ENCODE measurements around the gene PLAC8. TPM values are rescaled to one million over a fixed set of nuclear protein-coding genes. Genes with fewer than 3 reads are reported as not detected.
"Not testable (repeated sequence)": the region's sequence is repeated elsewhere in the genome, so short reads cannot be mapped to it uniquely, and the experiment has no call there.

PLAC8 gene
- polyA plus RNA-seq, 6 donors from 2014 or later, result 826 to 1,431 (median 949) TPM

GRCh38 chr4:83110223-83110945 is 4.1 kb downstream of the PLAC8 start:
- DNase-seq (peak; percentile 94), ATAC-seq (ENCODE audit: low read depth in 2 of 2) (peak; percentile 82 to 83)
- Mint-ChIP-seq H3K36me3 (peaks cover 9 to 12% of the 10 kb centered on the region in 2 donors), H3K4me1 (peaks cover 33 to 49% (median 37%) of the 10 kb centered on the region in 3 donors), H3K27ac (peak overlapping the region; percentile 87 to 99 (median 98)), H3K27me3 (no peaks in the 10 kb centered on the region), H3K4me3 (peak overlapping the region; percentile 88 to 99 (median 95)), H3K9me3 (no peaks in the 10 kb centered on the region)

- H3K4me3 Mint-ChIP-seq, result peak overlapping the region; percentile 88 to 99 (median 95)
- peak overlapping the region; percentile 87 to 99 (median 98) for H3K27ac Mint-ChIP-seq
- H3K36me3 Mint-ChIP-seq, result peaks cover 17 to 19% of the 10 kb centered on the region in 2 donors
- peaks cover 35 to 50% (median 37%) of the 10 kb centered on the region in 3 donors for H3K4me1 Mint-ChIP-seq
- peak; percentile 29 to 40 for ATAC-seq (ENCODE audit: low read depth in 2 of 2)
- no peaks in the 10 kb centered on the region for H3K9me3 Mint-ChIP-seq
- DNase-seq, result peak; percentile 64
- no peaks in the 10 kb centered on the region for H3K27me3 Mint-ChIP-seq
These were observed 4.9 kb downstream of the PLAC8 start for GRCh38 chr4:83109480-83110222.

- Mint-ChIP-seq H3K9me3 (no peaks in the 10 kb centered on the region), H3K4me3 (peak overlapping the region; percentile 88 to 99 (median 95)), H3K36me3 (peaks cover 14 to 18% of the 10 kb centered on the region in 2 donors), H3K4me1 (peaks cover 35 to 57% (median 40%) of the 10 kb centered on the region in 3 donors), H3K27me3 (no peaks in the 10 kb centered on the region), H3K27ac (peak overlapping the region; percentile 87 to 98 (median 94))
- ATAC-seq (ENCODE audit: low read depth in 2 of 2) (no peak), DNase-seq (no peak)
These were observed 6.2 kb downstream of the PLAC8 start for GRCh38 chr4:83108101-83108861.

GRCh38 chr4:83107631-83108030 is 6.9 kb downstream of the PLAC8 start:
- no peaks in the 10 kb centered on the region for H3K9me3 Mint-ChIP-seq
- H3K36me3 Mint-ChIP-seq, result peaks cover 13 to 16% of the 10 kb centered on the region in 2 donors
- H3K4me3 Mint-ChIP-seq, result peak overlapping the region in 7 of 8 donors; percentile 22 to 91 (median 49)
- ATAC-seq (ENCODE audit: low read depth in 2 of 2), result no peak
- H3K27me3 Mint-ChIP-seq, result no peaks in the 10 kb centered on the region
- no peak for DNase-seq
- H3K4me1 Mint-ChIP-seq, result peaks cover 35 to 60% (median 42%) of the 10 kb centered on the region in 3 donors
- peak overlapping the region in 3 of 6 donors; percentile 37 to 87 (median 70) for H3K27ac Mint-ChIP-seq

- Mint-ChIP-seq H3K4me1 (peaks cover 40 to 70% (median 60%) of the 10 kb centered on the region in 3 donors), H3K27ac (peak overlapping the region in 5 of 6 donors; percentile 22 to 86 (median 71))
These were observed 9.5 kb downstream of the PLAC8 start for GRCh38 chr4:83104991-83105390.

GRCh38 chr4:83096397-83096796 is 18.1 kb downstream of the PLAC8 start:
- DNase-seq (no peak), ATAC-seq (ENCODE audit: low read depth in 2 of 2) (no peak)
- H3K4me3 Mint-ChIP-seq, result no peak overlapping the region
- peaks cover 29 to 54% of the 10 kb centered on the region in 2 donors for H3K36me3 Mint-ChIP-seq
- no peaks in the 10 kb centered on the region for H3K9me3 Mint-ChIP-seq
- H3K4me1 Mint-ChIP-seq, result peaks cover 34 to 57% (median 46%) of the 10 kb centered on the region in 3 donors
- H3K27me3 Mint-ChIP-seq, result no peaks in the 10 kb centered on the region
- H3K27ac Mint-ChIP-seq, result peak overlapping the region in 2 of 6 donors; percentile 47 to 66

More at GRCh38 chr4:83104991-83105390, 9.5 kb downstream of the PLAC8 start:
- Mint-ChIP-seq H3K36me3 (peaks cover 29 to 30% of the 10 kb centered on the region in 2 donors), H3K27me3 (no peaks in the 10 kb centered on the region), H3K9me3 (no peaks in the 10 kb centered on the region), H3K4me3 (peak overlapping the region in 4 of 8 donors; percentile 9 to 36 (median 34))
- no peak for ATAC-seq (ENCODE audit: low read depth in 2 of 2)
- no peak for DNase-seq

GRCh38 chr4:83093060-83093640 is 21.4 kb downstream of the PLAC8 start:
- DNase-seq (no peak), ATAC-seq (ENCODE audit: low read depth in 2 of 2) (no peak)
- peaks cover 37 to 63% of the 10 kb centered on the region in 2 donors for H3K36me3 Mint-ChIP-seq
- peak overlapping the region; percentile 64 to 98 (median 84) for H3K27ac Mint-ChIP-seq
- no peaks in the 10 kb centered on the region for H3K9me3 Mint-ChIP-seq
- no peak overlapping the region for H3K4me3 Mint-ChIP-seq
- no peaks in the 10 kb centered on the region for H3K27me3 Mint-ChIP-seq
- H3K4me1 Mint-ChIP-seq, result peaks cover 37 to 53% (median 39%) of the 10 kb centered on the region in 3 donors

- Mint-ChIP-seq H3K4me1 (peaks cover 36 to 44% (median 40%) of the 10 kb centered on the region in 3 donors), H3K27ac (peak overlapping the region in 5 of 6 donors; percentile 15 to 95 (median 84)), H3K4me3 (no peak overlapping the region), H3K9me3 (no peaks in the 10 kb centered on the region), H3K27me3 (no peaks in the 10 kb centered on the region), H3K36me3 (peaks cover 41 to 48% of the 10 kb centered on the region in 2 donors)
- no peak for DNase-seq
- no peak for ATAC-seq (ENCODE audit: low read depth in 2 of 2)
These were observed 24.9 kb downstream of the PLAC8 start for GRCh38 chr4:83089410-83090157.

- not testable (repeated sequence) for DNase-seq; ATAC-seq (ENCODE audit: low read depth in 2 of 2); H3K27me3 Mint-ChIP-seq; H3K9me3 Mint-ChIP-seq
- Mint-ChIP-seq H3K36me3 (peaks cover 21 to 32% of the 10 kb centered on the region in 2 donors), H3K27ac (peak overlapping the region in 5 of 6 donors; percentile 53 to 85 (median 71)), H3K4me1 (peaks cover 40 to 50% (median 50%) of the 10 kb centered on the region in 3 donors), H3K4me3 (peak overlapping the region in 2 of 8 donors; percentile 4 to 66)
These were observed 29.6 kb downstream of the PLAC8 start for GRCh38 chr4:83084956-83085355.

GRCh38 chr4:83083925-83084475 is 30.5 kb downstream of the PLAC8 start:
- peaks cover 0 to 3% (median 0%) of the 10 kb centered on the region in 7 donors for H3K9me3 Mint-ChIP-seq
- peak; percentile 78 for DNase-seq
- ATAC-seq (ENCODE audit: low read depth in 2 of 2), result peak; percentile 97 to 98
- H3K27ac Mint-ChIP-seq, result peak overlapping the region; percentile 85 to 98 (median 92)
- H3K4me1 Mint-ChIP-seq, result peaks cover 35 to 47% (median 45%) of the 10 kb centered on the region in 3 donors
- H3K36me3 Mint-ChIP-seq, result peaks cover 13 to 22% of the 10 kb centered on the region in 2 donors
- H3K27me3 Mint-ChIP-seq, result no peaks in the 10 kb centered on the region
- H3K4me3 Mint-ChIP-seq, result peak overlapping the region in 7 of 8 donors; percentile 43 to 77 (median 57)

- DNase-seq (no peak), ATAC-seq (ENCODE audit: low read depth in 2 of 2) (no peak)
- no peak overlapping the region for H3K4me3 Mint-ChIP-seq
- peak overlapping the region in 4 of 6 donors; percentile 85 to 98 (median 92) for H3K27ac Mint-ChIP-seq
- H3K4me1 Mint-ChIP-seq, result peaks cover 26 to 39% (median 36%) of the 10 kb centered on the region in 3 donors
- no peaks in the 10 kb centered on the region for H3K27me3 Mint-ChIP-seq
- peaks cover 1 to 12% of the 10 kb centered on the region in 2 donors for H3K36me3 Mint-ChIP-seq
- H3K9me3 Mint-ChIP-seq, result peaks cover 0 to 3% (median 0%) of the 10 kb centered on the region in 7 donors
These were observed 31.8 kb downstream of the PLAC8 start for GRCh38 chr4:83082777-83083176.

All from naive B cell (primary cell).